NCI-H345 (cell line): ENCODE results near the gene ULK2.
"Not testable (repeated sequence)": the region's sequence is repeated elsewhere in the genome, so short reads cannot be mapped to it uniquely, and the experiment has no call there.

Source experiments
- DNase-seq: peaks from one replicate; lab custom pipeline; 2025; lab: John Stamatoyannopoulos, UW

The ULK2 gene

DNA sequence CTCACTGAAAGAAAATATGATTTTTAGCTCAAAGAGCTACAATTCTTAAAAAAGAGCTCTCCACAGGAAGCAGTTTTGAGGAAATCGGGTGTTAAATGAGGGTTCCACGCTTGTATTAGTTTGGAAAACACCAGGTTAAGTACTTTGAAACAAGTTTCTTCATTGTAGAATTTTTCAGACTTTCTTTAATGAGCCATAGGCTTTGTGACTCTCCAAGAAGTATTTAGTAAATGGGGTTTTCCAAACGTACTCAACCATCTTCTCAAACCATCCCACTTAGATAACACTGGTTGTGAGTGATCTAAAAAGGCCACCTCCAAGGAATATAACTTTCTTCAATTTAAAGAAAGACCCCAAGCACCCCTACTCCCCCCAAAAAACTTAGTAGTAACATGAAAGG is 2.7 kb downstream of the ULK2 start:
- DNase-seq: no peak

- not testable (repeated sequence) for DNase-seq
Measured at GRCh38 chr17:19860647-19861177, 7.0 kb downstream of the ULK2 start.

DNA sequence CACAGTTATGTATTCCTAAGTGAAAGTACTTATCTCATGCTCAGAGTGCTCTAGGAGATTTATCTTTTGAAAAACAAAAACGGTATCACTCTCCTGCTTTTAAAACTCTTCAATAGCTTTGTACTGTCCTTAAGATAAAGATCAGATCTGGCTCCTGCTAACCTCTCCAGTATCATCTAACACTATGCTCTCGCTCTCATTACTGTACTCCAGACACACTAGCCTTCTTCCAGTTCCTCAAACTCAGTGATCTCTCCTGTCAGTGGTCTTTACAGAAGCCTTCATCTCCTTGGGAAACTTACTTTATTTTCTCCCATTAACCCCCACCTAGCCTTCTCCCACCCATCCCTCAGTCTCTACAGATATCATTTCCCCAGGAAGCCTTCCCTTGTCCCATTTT is 10.1 kb downstream of the ULK2 start:
- no peak for DNase-seq

DNA sequence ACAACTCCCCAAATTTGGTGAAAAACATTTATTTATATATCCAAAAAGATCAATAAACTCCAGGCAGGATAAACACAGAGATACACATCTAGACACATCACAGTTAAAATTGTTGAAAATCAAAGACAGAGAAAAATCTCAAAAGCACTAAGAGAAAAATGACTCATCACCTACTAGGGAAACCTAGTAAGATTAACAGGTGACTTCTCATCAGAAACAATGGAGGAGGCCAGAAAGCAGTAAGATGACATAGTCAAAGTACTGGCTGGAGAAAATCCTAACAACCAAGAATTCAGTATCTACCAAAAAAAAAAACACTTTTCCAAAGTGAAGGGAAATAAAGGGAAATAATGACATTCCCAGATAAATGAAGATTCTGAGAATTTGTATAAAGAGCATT is 33.8 kb downstream of the ULK2 start:
- DNase-seq: no peak

DNA sequence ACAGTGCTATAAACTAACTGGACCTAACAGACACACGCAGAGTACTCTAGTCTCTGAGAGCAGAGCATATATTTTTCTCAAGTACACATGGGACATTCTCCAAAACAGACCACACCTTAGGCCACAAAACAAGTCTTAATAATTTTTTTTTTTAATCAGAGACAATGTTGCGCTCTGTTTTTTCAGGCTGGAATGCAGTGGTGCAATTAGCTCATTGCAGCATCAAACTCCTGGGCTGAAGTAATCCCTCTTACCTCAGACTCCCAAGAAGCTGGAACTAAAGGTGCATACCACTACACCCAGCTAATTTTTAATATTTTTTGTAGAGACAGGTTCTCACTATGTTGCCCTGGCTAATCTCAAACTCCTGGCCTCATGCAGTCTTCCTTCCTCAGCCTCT is 37.7 kb downstream of the ULK2 start:
- no peak for DNase-seq

DNA sequence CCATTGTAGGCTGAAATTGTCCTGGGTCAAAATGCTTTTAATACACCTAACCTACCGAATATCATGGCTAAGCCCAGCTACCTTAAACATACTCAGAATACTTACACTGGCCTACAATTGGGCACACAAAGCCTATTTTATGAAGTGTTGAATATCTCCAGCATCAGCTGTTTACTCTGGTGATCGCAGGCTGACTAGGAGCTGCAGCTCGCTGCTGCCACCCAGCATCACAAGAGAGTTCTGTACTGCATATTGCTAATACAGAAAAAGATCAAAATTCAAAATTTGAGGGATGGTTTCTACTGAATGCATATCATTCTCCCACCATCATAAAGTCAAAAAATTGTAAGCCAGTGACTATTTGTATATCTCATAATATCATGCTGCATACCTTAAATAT is 55.3 kb downstream of the ULK2 start:
- DNase-seq: no peak

- DNase-seq: no peak
Measured at GRCh38 chr17:19805006-19805405, 62.7 kb downstream of the ULK2 start.

DNA sequence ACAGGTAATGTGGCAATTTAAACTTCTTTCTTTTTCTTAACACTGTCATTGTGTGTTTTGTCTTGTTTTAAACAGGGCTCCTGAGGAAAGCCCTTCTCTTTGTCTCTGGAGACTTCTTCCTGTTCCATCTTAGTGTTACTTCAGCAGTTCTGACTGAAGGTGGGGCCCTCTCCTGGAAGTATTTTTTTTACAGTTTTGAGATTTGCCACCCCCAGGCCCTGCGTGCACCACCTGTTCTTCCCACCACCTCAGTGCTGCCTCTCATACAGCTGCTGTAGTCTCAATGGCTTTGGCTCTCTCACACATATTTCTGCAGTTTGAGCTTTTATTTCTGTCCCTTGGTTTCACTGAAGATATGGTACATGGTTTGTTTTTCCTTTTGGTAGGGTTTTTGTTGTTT is 67.2 kb downstream of the ULK2 start:
- DNase-seq: no peak

DNA sequence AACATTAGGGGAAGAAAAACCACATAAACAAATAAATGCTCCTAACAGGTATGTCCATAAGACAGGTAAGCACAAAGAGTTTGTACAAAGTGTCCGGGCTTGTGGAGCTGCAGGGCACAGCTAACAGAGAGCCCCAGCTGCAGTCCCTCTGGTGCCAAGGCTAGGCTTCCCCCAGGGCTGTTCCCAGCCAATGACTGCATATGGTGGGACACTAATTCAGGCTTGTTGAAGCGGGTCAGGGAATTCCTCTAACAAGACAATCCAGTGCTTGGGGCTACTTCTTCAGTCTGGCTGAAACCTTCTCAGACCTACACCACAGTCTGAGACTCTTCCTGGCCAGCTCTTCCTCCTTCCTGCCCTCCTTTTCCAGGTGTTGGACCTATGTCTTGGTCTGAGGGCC is 67.9 kb downstream of the ULK2 start:
- no peak for DNase-seq

GRCh38 chr17:19796457-19796856 is 71.3 kb downstream of the ULK2 start:
- DNase-seq: no peak

GRCh38 chr17:19791918-19792550 is 75.7 kb downstream of the ULK2 start:
- DNase-seq: no peak

GRCh38 chr17:19787733-19788357 is 79.9 kb downstream of the ULK2 start:
- DNase-seq: no peak

GRCh38 chr17:19785854-19786253 is 81.9 kb downstream of the ULK2 start:
- DNase-seq: no peak

DNA sequence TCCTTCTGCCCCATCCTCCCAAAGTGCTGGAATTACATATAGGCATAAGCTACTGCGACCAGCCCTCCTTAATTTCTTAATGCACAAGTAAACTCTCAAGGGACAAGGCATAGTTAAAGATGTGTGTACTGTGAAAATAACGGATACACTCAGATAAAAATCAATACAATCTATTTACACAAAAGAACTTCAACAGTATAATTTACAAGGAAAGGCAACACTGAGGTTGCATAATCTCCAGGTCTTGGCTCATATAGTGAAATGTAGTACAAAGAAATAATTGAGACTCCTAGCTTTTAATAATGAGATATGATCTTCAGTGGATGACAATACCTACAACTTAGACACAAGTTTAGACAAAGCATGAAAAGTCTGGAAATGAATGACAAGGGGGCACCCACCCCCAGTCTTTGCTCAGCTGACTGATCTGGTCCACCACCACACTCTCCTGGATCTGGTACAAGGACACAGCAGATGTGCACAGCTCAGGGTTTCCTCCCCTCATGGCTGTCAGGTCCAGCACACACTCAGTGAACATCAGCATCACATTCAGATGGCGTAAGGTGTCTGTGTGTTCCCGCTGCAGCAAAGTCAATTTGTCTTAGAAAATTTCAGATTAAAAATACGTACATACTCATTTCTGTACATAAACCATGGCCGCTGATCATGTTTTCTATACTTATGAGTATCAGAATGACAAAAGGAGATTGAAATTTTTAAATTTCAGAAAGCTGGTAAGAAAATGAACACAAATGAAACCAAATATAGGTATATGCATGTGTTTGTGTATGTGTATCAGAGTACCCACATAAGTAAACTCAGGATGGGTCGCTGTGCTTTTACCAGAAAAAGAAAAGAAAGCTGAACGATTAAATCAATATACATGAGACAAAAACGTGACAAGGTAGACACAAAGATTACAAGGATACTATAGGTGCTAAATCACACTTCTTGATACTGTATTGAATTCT is 86.0 kb downstream of the ULK2 start:
- DNase-seq: no peak

DNA sequence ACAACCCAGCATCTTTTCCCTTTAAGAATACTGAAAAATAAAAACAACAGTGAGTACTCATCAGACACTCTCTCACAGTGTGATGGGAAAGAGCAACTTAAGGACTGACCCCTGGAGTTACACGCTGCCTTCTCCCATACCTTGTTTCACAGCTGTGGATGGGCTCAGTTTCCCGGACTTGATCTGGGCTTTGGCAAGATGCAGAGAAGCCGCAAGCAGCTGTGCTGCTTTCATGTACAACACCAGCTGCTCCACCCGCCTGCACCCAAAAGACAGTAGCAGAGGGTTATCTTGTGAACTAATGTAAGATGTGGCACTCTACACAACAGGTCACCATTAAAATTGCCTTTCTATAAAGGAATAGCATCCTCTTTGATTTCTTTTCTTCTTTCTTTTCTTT is 86.9 kb downstream of the ULK2 start:
- DNase-seq: no peak

DNA sequence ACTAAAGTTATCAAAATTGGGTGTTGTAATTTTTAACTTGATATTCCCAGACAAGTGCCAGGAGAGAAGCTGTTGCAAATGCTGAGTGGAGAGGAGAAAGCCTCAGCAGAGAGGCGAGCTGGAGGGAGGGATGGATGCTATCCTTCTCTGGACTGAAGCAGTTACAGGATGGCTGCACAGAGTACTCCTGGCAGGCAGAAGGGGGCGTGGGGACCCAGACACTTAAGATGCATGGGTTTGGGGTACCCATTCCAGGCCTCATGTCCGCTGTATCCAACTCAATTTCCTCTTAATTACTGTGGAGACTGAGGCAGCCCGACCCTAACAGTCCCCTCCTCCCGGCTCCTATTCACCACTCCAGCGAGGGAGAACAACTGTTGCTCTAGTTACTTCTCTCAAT is 94.2 kb downstream of the ULK2 start:
- DNase-seq: no peak

GRCh38 chr17:19771971-19772630 is 95.6 kb downstream of the ULK2 start:
- DNase-seq: no peak

DNA sequence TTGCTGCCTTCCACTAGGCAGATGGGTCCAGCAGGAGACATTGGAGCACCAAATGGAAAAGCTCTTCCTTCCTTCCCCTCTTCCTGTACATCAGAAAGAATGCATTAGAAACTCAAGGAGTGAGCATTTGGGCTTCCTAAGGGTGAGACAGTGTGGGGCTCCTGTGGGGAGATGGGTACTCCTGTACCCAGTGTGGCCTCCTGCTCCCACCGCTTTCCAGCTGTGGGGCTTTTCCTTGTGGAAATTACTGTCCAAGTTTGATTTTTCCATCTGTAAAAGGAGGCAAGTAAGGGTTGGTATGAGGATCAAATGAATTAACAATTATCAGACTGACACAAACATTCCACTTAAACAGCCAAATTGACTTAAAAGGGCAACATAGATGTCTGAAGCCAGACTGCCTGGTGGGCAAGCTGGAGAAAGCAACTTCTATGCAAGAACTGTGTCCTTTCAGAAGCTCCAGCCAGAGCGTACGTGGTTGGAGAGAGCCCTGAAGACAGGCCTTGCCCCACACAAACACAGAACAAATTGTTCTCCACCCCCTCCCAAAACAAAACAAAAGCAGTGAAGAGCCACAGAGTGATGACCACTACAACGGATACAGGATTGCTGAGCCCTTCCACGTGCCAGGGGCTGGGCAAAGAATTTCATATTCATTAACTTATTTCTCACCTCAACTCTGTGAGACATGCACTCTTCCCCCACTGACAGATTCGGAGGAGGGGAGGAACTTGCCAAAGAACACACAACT is 96.6 kb downstream of the ULK2 start:
- no peak for DNase-seq

DNA sequence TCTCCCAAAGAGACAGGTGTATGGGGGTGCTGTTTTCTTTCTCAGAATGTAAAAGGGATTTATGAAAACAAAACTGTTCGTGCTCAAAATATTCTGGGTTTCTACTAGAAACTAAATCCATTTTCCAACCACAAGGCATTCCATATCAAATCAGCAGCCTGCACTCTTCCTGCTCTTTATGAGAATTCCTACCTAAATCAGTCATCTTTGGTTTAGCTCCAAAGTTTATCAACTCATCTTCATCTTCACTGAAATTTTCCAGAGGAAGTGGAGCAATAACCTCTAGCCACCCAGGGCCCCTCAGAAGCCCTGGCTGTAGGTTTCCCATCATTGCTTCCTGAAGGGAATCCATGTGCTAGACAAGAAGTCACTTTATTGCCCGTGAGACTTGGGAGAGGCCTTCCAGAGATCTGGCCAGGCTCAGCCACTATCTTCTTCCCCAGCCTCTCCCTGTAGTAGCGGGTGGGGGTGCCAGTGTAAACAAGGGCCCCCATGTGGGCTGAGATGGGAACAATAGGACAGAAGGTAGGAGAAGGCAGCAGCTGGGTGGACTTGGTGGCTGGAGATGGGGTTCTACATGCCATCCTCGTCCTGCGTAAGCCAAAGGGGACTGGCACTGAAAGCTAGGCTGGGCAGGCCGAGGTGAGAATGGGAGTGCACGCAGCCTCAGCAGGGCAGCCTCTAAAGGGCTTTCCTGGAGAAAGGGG is 97.6 kb downstream of the ULK2 start:
- no peak for DNase-seq

- DNase-seq: no peak
Measured at GRCh38 chr17:19768046-19768782, 99.5 kb downstream of the ULK2 start.
